Stimulated activated effector memory CD8-positive, alpha-beta T cell treated with anti-CD3 and anti-CD28 coated beads, Interleukin-12 subunit alpha, Interleukin-12 subunit beta, amount 100 ng/mL, for 72 hours (primary cell): ENCODE results near the gene GATAD1.
"Not testable (repeated sequence)": the region's sequence is repeated elsewhere in the genome, so short reads cannot be mapped to it uniquely, and the experiment has no call there.

Source experiments
- ATAC-seq: fragments of 150-1000 bp; cut with Tn5 transposase; 2 replicates; pipeline ENCODE4 v1.10.0; 2021
- DNase-seq, 2 donors: peaks; one replicate each; pipeline ENCODE4 v3.0.0; 2021 to 2022; ENCODE audit warnings: low spot score in 2 of 2
- H3K27ac Mint-ChIP-seq: one replicate; pipeline ENCODE4 v1.8.0; 2022; ENCODE audit warnings: mild to moderate bottlenecking, mixed read lengths
- H3K36me3 Mint-ChIP-seq: one replicate; pipeline ENCODE4 v1.8.0; 2022; ENCODE audit warnings: mild to moderate bottlenecking, mixed read lengths
- H3K4me1 Mint-ChIP-seq: one replicate; pipeline ENCODE4 v1.8.0; 2022; ENCODE audit warnings: mixed read lengths
- H3K4me3 Mint-ChIP-seq: one replicate; pipeline ENCODE4 v1.8.0; 2022; ENCODE audit warnings: mild to moderate bottlenecking, mixed read lengths
- H3K9me3 Mint-ChIP-seq: one replicate; pipeline ENCODE4 v1.8.0; 2022; ENCODE audit warnings: mixed read lengths

Gene GATAD1

DNA sequence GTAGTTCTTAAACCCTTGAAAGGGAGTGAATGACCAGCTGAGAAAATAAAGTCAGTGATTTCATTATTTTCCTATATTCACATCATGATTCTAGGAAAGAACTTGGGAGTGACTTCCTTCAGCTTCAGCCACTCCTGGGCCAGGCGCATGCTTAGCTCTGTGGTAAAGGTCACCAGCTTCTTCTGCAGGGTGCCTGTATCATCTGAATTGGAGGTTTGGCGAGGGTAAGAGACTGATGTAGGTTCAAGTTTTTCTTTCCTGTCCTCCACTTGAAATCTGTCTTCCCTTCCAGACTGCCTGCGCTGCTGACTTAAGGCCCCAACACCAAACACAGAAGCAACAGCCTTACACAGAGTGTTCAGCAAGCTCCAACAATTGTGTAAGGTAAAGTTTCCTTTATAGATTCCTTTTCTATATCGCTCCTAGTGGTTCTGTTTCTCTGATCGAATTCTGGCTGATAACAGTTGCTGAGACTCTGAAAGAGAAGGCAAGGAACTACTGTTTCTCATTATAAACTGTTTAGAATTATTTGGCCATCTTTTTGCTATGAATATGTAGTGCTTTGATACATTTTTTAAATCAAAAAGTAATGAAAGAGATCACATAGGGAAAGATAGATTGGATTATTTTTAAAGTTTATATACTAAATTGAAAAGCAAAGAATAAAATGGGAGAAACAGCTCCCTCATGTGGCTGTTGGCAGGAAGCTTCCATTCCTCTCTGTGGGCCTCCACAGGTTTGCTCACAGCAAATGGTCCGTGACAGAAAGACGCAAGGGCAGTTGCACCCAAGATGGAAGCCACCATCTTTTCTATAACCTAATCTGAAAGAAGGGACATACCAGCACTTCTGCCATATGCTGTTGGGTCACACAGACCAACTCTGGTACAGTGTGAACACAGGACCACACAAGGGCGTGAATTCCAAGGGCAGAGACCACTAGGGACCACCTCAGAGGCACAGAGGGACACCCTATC, 14.0 kb downstream of the GATAD1 start:
- H3K4me1 Mint-ChIP-seq: no peaks in the 10 kb centered on the region
- ATAC-seq: peak; percentile 62
- no peak overlapping the region for H3K4me3 Mint-ChIP-seq
- no peak overlapping the region for H3K27ac Mint-ChIP-seq
- peaks cover 19% of the 10 kb centered on the region for H3K36me3 Mint-ChIP-seq
- H3K9me3 Mint-ChIP-seq: no peaks in the 10 kb centered on the region
- peak in 1 of 2 donors; percentile 55 for DNase-seq

DNA sequence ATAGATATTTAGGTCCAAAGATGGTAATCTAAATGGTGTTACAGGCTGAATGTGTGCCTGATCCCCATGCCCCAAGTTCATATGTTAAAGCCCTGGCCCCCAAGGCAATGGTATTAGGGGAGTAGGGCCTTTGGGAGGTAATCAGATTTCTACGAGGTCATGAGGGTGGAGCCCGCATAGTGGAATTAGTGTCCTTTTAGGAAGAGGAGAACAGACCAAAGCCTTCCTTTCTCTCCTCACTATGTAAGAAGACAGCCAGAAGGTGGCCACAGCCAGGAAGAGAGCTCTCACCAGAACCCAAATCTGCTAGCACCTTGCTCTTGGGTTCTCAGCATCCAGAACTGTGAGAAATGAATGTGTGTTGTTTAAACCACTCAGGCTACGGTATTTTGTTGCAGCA, 15.3 kb downstream of the GATAD1 start:
- ATAC-seq: no peak
- no peak overlapping the region for H3K27ac Mint-ChIP-seq
- DNase-seq: no peak
- peaks cover 6% of the 10 kb centered on the region for H3K36me3 Mint-ChIP-seq
- H3K4me1 Mint-ChIP-seq: no peaks in the 10 kb centered on the region
- no peak overlapping the region for H3K4me3 Mint-ChIP-seq
- H3K9me3 Mint-ChIP-seq: no peaks in the 10 kb centered on the region

DNA sequence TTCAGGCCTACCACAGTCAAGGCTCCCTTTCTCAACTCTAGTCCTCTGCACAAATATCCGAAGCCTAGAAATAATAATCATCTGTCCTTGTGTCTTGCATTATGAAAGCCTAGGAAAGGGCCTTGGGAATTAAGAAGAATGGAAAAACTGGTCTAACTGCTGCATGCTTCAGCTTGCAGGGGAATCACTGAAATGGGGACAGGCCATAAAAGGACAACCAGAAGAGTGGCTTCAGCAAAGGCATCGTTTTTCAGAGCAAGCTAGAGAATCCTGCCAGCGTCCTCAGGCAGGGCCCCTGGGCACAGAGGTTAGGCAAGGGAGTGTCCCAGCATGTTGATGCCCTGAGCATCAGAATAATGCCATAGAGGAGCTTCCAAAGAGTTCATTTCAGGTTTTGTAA, 17.2 kb downstream of the GATAD1 start:
- Mint-ChIP-seq H3K36me3 (no peaks in the 10 kb centered on the region), H3K4me1 (no peaks in the 10 kb centered on the region), H3K27ac (no peak overlapping the region), H3K4me3 (no peak overlapping the region), H3K9me3 (peaks cover 2% of the 10 kb centered on the region)
- ATAC-seq (no peak), DNase-seq (no peak)

DNA sequence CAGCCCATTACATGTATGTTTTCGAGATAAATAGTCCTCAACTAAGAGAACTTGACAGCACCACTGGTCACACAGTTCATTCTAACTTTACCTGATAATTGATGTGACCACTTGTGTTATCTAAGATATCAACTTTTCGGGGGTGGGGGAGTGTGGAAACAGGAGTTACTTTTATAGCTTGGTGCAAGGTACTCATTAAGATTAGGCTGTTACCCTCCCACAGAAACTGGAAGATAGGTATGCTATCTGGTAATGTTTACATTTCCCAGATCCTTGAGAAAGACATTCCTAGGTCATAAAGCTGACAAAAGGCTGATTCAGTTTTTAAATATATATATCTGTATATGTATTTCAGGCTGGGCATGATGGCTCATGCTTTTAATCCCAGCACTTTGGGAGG, 19.4 kb downstream of the GATAD1 start:
- H3K27ac Mint-ChIP-seq: no peak overlapping the region
- H3K4me1 Mint-ChIP-seq: no peaks in the 10 kb centered on the region
- H3K9me3 Mint-ChIP-seq: peaks cover 2% of the 10 kb centered on the region
- no peak overlapping the region for H3K4me3 Mint-ChIP-seq
- DNase-seq: no peak
- no peak for ATAC-seq
- H3K36me3 Mint-ChIP-seq: no peaks in the 10 kb centered on the region

DNA sequence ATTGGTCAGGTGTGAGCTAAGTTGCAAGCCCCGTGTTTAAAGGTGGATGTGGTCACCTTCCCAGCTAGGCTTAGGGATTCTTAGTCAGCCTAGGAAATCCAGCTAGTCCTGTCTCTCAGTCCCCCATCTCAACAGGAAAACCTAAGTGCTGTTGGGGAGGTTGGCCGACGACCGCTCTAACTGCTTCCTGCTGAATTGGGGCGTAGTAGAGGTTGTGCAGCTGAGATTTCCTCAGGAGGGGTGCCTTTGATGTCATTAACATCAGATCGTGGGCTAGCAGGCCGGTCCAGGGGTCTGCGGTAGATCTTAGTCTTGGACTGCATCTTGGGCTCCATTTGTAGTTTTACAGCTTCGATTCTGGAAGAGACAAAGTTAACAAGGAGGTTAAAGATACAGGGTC, 21.3 kb downstream of the GATAD1 start:
- H3K4me1 Mint-ChIP-seq, DNase-seq, H3K9me3 Mint-ChIP-seq, H3K27ac Mint-ChIP-seq, H3K4me3 Mint-ChIP-seq, ATAC-seq, H3K36me3 Mint-ChIP-seq: not testable (repeated sequence)

DNA sequence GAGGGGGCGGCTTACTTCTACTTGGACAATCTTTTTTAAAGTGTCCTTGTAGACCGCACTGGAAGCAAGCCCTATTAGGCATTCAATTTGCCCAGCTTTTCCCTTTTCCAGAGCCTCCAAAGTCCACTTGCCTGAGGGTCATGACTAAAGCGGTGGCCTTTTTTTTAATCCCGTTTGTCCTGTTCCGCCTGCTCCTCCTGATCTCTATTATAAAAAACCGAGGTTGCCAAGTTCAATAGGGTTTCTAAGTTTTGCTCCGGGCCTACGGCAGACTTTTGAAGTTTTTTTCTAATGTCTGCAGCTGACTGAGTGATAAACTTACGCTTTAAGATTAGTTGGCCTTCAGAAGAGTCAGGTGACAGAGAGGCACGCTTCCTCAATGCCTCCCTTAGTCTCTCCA, 26.7 kb downstream of the GATAD1 start:
- not testable (repeated sequence) for H3K4me1 Mint-ChIP-seq, H3K9me3 Mint-ChIP-seq, ATAC-seq, DNase-seq, H3K4me3 Mint-ChIP-seq, H3K27ac Mint-ChIP-seq, H3K36me3 Mint-ChIP-seq

DNA sequence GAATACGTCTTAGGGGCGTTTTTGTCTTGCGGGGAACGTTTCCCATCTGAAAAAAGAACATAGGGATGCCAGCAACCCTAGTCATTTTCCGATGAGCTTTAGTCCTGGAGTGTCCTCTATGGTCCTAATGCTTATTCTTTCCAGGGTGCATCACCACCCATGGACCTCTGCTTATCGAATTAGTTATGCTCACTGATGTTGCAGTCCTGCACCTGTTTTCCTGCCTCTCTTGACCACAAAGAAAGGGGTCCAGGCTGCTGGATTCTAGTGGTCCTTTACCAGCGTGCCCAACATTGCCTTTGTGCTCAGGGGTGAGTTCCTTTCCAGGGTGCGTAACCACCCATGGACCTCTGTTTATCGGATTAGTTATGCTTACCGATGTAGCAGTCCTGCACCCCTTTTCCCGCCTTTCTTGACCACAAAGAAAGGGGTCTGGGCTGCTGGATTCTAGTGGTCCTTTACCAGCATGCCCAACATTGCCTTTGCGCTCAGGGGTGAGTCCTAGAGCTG, 28.0 kb downstream of the GATAD1 start:
- not testable (repeated sequence) for H3K4me3 Mint-ChIP-seq, ATAC-seq, DNase-seq, H3K36me3 Mint-ChIP-seq, H3K9me3 Mint-ChIP-seq, H3K27ac Mint-ChIP-seq, H3K4me1 Mint-ChIP-seq

DNA sequence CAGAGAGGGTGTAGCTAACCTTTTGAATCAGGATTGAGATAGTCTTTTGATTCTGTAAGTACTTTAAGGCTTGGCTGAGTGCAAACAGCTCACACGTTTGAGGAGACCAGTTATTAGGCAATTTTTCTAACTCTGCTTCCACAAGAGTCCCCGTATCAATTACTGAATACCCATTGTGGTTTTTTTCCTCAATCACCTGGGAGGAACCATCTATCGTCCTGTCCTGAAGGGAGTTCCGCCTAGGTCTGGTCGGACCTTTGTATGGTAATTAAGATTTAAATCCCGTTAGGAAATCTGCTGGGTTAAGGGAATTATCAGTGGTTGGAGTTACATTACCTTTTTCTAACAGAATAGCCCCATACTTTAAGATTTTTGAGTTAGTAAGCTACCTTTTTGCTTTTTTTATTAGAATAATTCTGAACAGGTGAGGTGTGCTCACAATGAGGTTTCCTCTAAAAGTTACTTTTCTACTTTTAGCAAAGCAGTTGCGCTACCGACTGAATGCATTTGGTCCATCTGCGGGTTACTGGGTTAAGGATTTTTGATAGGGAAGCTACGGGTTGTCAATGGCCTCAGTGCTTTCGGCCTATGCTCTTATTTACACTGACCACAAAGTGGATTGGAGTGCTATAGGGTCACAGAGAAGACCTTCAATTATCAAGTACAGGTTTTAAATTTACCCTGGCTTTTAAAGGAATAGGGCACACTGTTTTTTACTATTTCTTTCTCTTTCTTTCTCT, 28.7 kb downstream of the GATAD1 start:
- not testable (repeated sequence) for ATAC-seq, H3K27ac Mint-ChIP-seq

DNA sequence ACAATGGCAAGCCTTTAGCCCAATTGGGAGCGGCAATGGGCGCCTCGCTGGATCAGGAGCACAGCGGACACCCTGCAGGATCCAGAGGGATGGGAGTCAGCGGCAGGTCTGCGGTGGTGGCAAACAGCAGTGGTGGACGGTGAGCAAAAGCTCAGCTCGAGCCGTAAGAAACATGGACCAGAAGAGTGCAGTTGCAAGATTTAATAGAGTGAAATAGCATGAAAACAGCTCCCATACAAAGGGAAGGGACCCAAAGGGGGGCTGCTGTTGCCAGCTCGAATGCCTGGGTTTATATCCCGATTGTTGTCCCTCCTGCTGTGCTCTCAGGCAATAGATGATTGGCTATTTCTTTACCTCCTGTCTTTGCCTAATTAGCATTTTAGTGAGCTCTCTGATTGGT, 30.4 kb downstream of the GATAD1 start, which contains the start of gene ERVW-1:
Gene ERVW-1 (minus strand): TSS at position 266 of the 400 bp plus-strand sequence. CDS start 7,565 bp downstream, outside the sequence.
- H3K9me3 Mint-ChIP-seq, H3K4me3 Mint-ChIP-seq, DNase-seq, H3K27ac Mint-ChIP-seq, H3K36me3 Mint-ChIP-seq, ATAC-seq, H3K4me1 Mint-ChIP-seq: not testable (repeated sequence)

More for the DNA sequence above, 28.7 kb downstream of the GATAD1 start:
- not testable (repeated sequence) for DNase-seq, H3K4me3 Mint-ChIP-seq, H3K9me3 Mint-ChIP-seq, H3K4me1 Mint-ChIP-seq, H3K36me3 Mint-ChIP-seq

DNA sequence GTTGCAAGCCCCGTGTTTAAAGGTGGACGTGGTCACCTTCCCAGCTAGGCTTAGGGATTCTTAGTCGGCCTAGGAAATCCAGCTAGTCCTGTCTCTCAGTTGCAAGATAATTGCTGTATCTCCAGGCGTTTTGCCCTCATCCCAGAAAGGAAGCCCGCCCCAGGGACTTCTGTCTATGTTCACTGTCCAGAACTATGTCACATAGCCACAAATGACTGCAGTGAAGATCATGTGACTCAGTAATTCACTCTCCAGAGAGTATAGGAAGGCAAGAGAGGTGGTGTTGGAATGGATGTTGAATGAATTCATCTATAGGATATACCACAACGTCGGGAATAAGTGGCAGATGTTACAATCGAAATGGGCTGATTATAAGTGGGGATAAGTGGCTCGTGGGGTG, 30.8 kb downstream of the GATAD1 start:
- H3K36me3 Mint-ChIP-seq: no peaks in the 10 kb centered on the region
- ATAC-seq: no peak
- no peaks in the 10 kb centered on the region for H3K4me1 Mint-ChIP-seq

DNA sequence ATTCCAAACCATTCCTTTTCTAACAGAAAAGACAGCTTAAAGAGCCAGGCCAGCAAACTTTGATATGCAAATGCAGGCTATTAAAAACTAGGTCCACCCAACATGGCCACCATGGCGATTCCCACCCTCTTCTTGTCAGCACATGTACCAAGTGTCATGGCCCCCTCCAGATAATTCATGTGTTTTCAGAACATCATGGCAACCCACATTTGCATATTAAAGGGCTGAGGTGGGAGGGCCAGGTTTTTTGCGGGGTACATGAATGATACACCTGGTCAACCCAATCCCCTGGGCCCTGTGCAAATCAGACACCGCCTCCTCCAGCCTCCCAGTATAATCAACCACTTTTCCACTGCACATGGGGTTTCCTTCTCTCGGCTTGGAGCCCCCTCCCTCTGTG, 31.4 kb downstream of the GATAD1 start:
- H3K9me3 Mint-ChIP-seq: no peaks in the 10 kb centered on the region
- no peak overlapping the region for H3K27ac Mint-ChIP-seq
- DNase-seq: peak in 1 of 2 donors; percentile 12
- no peak for ATAC-seq
- no peaks in the 10 kb centered on the region for H3K36me3 Mint-ChIP-seq
- H3K4me1 Mint-ChIP-seq: no peaks in the 10 kb centered on the region
- no peak overlapping the region for H3K4me3 Mint-ChIP-seq

More for the DNA sequence above, 30.8 kb downstream of the GATAD1 start:
- Mint-ChIP-seq H3K4me3 (no peak overlapping the region), H3K27ac (no peak overlapping the region), H3K9me3 (no peaks in the 10 kb centered on the region)
- no peak for DNase-seq

DNA sequence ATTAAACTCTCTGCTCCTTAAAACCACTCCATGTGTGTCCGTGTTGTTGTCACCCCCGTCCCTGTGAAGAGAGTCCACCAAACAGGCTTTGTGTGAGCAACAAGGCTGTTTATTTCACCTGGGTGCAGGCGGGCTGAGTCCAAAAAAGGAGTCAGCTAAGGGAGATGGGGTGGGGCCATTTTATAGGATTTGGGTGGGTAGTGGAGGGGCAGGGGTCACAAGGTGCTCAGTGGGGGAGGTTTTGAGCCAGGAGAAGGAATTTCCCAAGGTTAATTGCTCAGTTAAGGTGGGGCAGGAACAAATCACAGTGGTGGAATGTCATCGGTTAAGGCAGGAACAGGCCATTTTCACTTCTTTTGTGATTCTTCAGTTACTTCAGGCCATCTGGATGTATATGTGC, 31.9 kb downstream of the GATAD1 start:
- not testable (repeated sequence) for H3K4me1 Mint-ChIP-seq, ATAC-seq, H3K36me3 Mint-ChIP-seq, H3K9me3 Mint-ChIP-seq, H3K4me3 Mint-ChIP-seq, H3K27ac Mint-ChIP-seq
- DNase-seq: peak in 1 of 2 donors; percentile 20

DNA sequence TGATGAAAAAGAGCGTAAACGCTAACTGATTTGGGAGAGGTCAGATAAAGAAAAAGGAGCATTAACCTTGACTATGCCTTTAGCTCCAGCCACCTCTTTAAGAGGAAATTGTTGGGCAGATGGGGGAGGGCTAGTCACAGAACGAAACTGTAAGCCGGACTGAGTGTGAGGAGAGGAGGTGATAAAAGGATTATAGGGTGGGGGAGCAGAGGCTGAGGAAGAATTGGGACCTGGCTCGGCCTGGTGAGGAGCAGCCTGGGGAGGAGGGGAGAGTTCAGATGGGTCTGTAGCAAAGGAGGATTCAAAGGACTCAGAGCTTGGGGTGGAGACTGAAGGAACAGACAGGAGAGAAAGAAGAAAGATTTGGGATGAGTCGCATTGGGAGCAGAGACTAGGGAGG, 36.3 kb downstream of the GATAD1 start:
- H3K36me3 Mint-ChIP-seq: peaks cover 30% of the 10 kb centered on the region
- H3K4me3 Mint-ChIP-seq, H3K4me1 Mint-ChIP-seq, ATAC-seq, H3K9me3 Mint-ChIP-seq, H3K27ac Mint-ChIP-seq: not testable (repeated sequence)
- DNase-seq: peak in 1 of 2 donors; percentile 32

DNA sequence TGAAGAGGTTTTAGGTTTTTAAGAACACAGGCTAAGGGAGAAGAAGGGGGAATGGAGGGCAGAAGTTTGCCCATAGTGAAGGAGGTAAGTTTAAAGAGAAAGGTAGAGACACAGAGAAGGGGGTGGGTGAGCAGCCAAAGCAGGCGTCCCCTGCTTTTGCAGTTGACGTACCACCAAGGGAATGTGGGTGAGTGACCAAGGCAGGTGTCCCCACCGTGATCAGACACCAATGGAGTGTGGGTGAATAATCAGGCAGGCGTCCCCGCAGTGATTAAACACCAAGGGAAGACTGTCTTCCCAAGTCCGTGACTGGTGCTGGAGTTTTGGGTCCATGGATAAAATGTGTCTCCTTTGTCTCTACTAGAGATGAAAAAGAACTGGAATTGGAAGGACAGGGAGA, 36.9 kb downstream of the GATAD1 start:
- peaks cover 36% of the 10 kb centered on the region for H3K36me3 Mint-ChIP-seq
- H3K27ac Mint-ChIP-seq, H3K4me1 Mint-ChIP-seq, H3K9me3 Mint-ChIP-seq, ATAC-seq, DNase-seq, H3K4me3 Mint-ChIP-seq: not testable (repeated sequence)

DNA sequence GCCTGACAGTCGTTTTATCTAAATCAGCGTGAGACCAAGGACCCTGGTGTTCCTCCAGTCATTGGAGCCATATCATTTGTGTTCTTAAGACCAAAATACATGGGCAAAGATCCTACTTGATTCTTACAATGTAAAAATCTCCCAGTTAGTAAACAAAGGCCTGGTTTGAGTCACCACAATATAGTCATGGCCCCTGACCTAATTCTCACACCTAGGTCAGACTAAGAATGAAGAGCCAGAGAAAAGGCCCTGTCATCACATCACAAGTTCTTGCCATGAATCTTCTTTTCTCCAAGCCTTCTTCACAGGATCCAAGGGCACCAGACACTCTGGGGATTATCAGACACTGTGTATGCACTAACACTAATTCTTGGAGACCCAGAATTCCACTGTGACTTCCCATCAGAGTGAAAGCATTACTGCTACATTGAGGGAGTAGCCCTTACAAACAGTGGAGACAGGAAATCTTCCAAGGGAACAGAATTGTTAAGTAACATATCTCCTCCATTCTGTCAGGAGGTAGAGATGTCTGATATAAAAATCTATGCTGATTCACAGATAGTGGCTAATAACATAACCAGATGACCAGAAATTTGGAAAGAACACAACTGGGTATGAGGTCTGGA, 38.1 kb downstream of the GATAD1 start:
- DNase-seq (peak in 1 of 2 donors; percentile 39), ATAC-seq (peak; percentile 90)
- Mint-ChIP-seq H3K36me3 (peaks cover 47% of the 10 kb centered on the region), H3K4me1 (no peaks in the 10 kb centered on the region), H3K4me3 (no peak overlapping the region), H3K27ac (no peak overlapping the region), H3K9me3 (no peaks in the 10 kb centered on the region)
